Transverse colon (tissue), 3 donors: ENCODE data around the gene COL11A2.

ENCODE experiments used
- CTCF ChIP-seq, 5 experiments: fragments of 200-600 bp in 3 of 5; fragments of 450-650 bp in 2 of 5; sonication (generic) in 3 of 5; IDR thresholded peaks; 1 replicate in 2 of 5; 2 replicates in 3 of 5; pipeline ENCODE4 v1.5.1; 2016 to 2017; ENCODE audit warnings: antibody characterized with exemption in 5 of 5, inconsistent platforms in 3 of 5, mild to moderate bottlenecking in 2 of 5, moderate library complexity in 1 of 5
- EP300 ChIP-seq: sonication (generic); formaldehyde crosslinking; IDR thresholded peaks from one replicate; pipeline ENCODE4 v1.6.1; 2017; ENCODE audit warnings: antibody characterized with exemption, low read depth
- POLR2A ChIP-seq: fragments of 450-650 bp; IDR thresholded peaks from one replicate; pipeline ENCODE4 v1.6.1; 2016; ENCODE audit warnings: antibody characterized with exemption, mild to moderate bottlenecking, moderate library complexity

- no peak for TF ChIP-seq CTCF (IDR thresholded peaks at IDR 0.05)
- no peak for TF ChIP-seq EP300
- TF ChIP-seq POLR2A, result no peak
Measured at GRCh38 chr6:33177552-33178446, 14.5 kb downstream of the COL11A2 start.
